PC-9 (cell line): Measurements from ENCODE around the gene LANCL1. TPM values are rescaled to one million over a fixed set of nuclear protein-coding genes. Genes with fewer than 3 reads are reported as not detected.

Experiments used
- Bru-seq: library from RNA; stranded (reverse); fragments of 400-500 nt; gene quantifications from one replicate; lab custom pipeline; 2021; lab: Mats Ljungman, UMichigan
- BruChase-seq, 2 experiments: library from RNA; stranded (reverse); fragments of 400-500 nt; gene quantifications; one replicate each; lab custom pipeline; 2021; lab: Mats Ljungman, UMichigan
- BruUV-seq: library from RNA; stranded (reverse); fragments of 400-500 nt; replicated peaks from 2 replicates; lab custom pipeline; 2021; lab: Mats Ljungman, UMichigan
- CTCF ChIA-PET: fragments of 300-600 bp; sonication (Branson Sonifier 250); formaldehyde crosslinking; loops from one replicate; lab custom pipeline; 2022; ENCODE audit warnings: antibody characterized with exemption; lab: Charles Lee
- POLR2A ChIA-PET: fragments of 300-600 bp; sonication (Branson Sonifier 250); formaldehyde crosslinking; loops from one replicate; lab custom pipeline; 2022; ENCODE audit warnings: antibody characterized with exemption; ENCODE audit not compliant: unreplicated experiment; lab: Charles Lee
- DNase-seq, 2 experiments: peaks; one replicate each; pipeline versions ENCODE4 v3.0.0 to v3.0.0-alpha.2; 2015 to 2022; ENCODE audit warnings: mixed read lengths in 1 of 2
- H2AFZ ChIP-seq: fragments of 200-600 bp; sonication (generic); 2 replicates; pipeline ENCODE4 v1.8.1; 2017; ENCODE audit warnings: antibody characterized with exemption
- H3F3A ChIP-seq: fragments of 200-600 bp; sonication (generic); 2 replicates; pipeline ENCODE4 v1.8.1; 2017; ENCODE audit warnings: antibody characterized with exemption, mild to moderate bottlenecking, low read depth; ENCODE audit not compliant: insufficient read depth
- H3K27ac ChIP-seq: fragments of 200-600 bp; sonication (generic); 2 replicates; pipeline ENCODE4 v1.6.1; 2016; ENCODE audit warnings: mixed run types
- H3K27me3 ChIP-seq: fragments of 200-600 bp; sonication (generic); 2 replicates; pipeline ENCODE4 v1.6.1; 2016; ENCODE audit warnings: low read depth, mixed run types; ENCODE audit not compliant: insufficient read depth
- H3K36me3 ChIP-seq: fragments of 200-600 bp; sonication (generic); 2 replicates; pipeline ENCODE4 v1.6.1; 2016; ENCODE audit warnings: low read depth, mixed run types
- H3K4me1 ChIP-seq: fragments of 200-600 bp; sonication (generic); replicated peaks from 2 replicates; pipeline ENCODE4 v1.6.1; 2016; ENCODE audit warnings: mixed run types; ENCODE audit not compliant: insufficient read depth
- H3K4me2 ChIP-seq: fragments of 200-600 bp; sonication (generic); 2 replicates; pipeline ENCODE4 v1.6.1; 2017; ENCODE audit warnings: mixed run types
- H3K4me3 ChIP-seq: fragments of 200-600 bp; sonication (generic); 2 replicates; pipeline ENCODE4 v1.6.1; 2016; ENCODE audit warnings: mixed run types
- H3K79me2 ChIP-seq: fragments of 200-600 bp; sonication (generic); 2 replicates; pipeline ENCODE4 v1.6.1; 2017; ENCODE audit warnings: low read depth, mixed run types
- H3K9me2 ChIP-seq: fragments of 200-600 bp; sonication (generic); 2 replicates; pipeline ENCODE4 v1.8.1; 2017; ENCODE audit warnings: mild to moderate bottlenecking; ENCODE audit not compliant: insufficient read depth
- H3K9me3 ChIP-seq: fragments of 200-600 bp; sonication (generic); 2 replicates; pipeline ENCODE4 v1.8.1; 2016; ENCODE audit warnings: low read depth; ENCODE audit not compliant: insufficient read depth
- H4K20me1 ChIP-seq: fragments of 200-600 bp; sonication (generic); 2 replicates; pipeline ENCODE4 v1.8.1; 2017; ENCODE audit not compliant: insufficient read depth
- CTCF ChIP-seq: fragments of 200-600 bp; sonication (generic); conservative IDR thresholded peaks from 2 replicates; pipeline ENCODE4 v1.6.1; 2017; ENCODE audit warnings: mixed run types, antibody characterized with exemption, mild to moderate bottlenecking, moderate library complexity
- EZH2 ChIP-seq: fragments of 200-600 bp; sonication (generic); IDR thresholded peaks from 2 replicates; pipeline ENCODE4 v1.8.0; 2017; ENCODE audit warnings: antibody characterized with exemption, low read depth
- intact Hi-C: fragments of 100-400 bp; cut with micrococcal nuclease; formaldehyde crosslinking; loops from one replicate; pipeline ENCODE4 v1.10.0; 2022; ENCODE audit not compliant: unreplicated experiment
- long read RNA-seq: library from polyadenylated mRNA; stranded (forward); transcript quantifications from one replicate; pipeline ENCODE4 v2.0.0, GENCODE V29; 2022
- total RNA-seq: library from RNA; stranded (reverse); gene quantifications from 2 replicates; pipeline ENCODE4 v1.2.3, GENCODE V29; 2021

The LANCL1 gene
- 33.4 and 33.7 TPM in 2 replicates for total RNA-seq
- Bru-seq, nascent RNA = percentile 61 among the genes with signal in this experiment
- percentile 64 among the genes with signal in this experiment for BruChase-seq, experiment 1, labeled RNA remaining after a 2-hour chase
- BruChase-seq, experiment 2, labeled RNA remaining after a 6-hour chase = percentile 66 among the genes with signal in this experiment
- long read RNA-seq, full-length matches to known transcripts = 40 of 48 reads
- long read RNA-seq, partial matches to known transcripts = 0 of 48 reads
- long read RNA-seq, other reads (novel, unspliced or antisense) = 8 of 48 reads

DNA sequence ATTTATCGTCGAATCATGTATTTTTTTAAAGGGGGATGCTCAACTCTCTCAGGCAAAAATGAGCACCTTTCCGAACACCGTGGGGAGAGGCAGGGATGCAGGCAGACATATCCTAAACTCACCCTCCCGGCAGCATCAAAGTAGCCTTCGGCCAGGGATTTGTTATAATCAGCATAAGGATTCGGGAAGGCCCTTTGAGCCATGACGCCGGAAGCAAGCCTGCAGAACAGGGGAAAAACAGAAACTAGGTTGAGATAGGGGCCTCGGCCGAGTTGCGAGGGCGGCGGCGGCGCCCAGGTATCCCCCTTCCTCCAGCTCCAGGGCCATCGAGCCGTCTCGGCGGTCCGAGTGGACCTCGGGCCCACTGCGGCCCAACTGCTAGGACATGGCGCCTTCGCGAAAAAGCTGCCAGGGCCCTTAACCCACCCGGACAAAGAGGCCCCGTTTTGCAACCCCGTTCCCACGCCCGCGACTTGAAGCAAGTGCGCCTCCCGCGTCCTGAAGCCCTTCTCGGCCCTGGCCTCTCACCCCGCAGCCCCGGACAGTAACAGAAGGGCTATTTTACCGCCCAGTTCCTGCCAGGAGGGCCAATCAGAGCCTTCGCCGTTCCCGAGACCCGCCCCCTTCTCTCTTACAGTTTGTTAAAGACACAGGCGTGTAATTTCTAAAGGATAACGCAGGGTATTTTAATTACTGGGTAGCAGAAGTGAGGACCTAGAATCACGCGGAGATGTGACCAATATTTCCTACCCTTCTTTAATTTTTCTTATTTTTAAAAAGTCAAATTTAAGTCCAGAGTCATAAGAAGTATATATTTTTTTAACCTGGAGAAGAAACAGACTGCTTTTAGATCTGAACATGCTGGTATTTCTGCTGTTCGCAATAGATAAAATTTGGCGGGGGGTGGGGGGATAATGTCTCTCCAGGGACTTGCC lies at the start of gene LANCL1:
LANCL1 (minus strand) TSS at position 566 of the 935 bp plus-strand sequence; CDS start at position 203, 363 bp downstream.
- intact Hi-C loops = no loop called here
- H3K79me2 ChIP-seq = 0 out of 2 replicates have a peak, but pooled peaks cover 11% of the 10 kb centered on the region
- ChIA-PET CTCF (no interaction called here), POLR2A (interaction anchor here (0.6 kb wide), 2 partner anchors 151 to 1147 kb away, joined by 10 to 11 read pairs; no protein-coding TSS in a partner anchor)
- no peaks in the 10 kb centered on the region for H3F3A ChIP-seq
- H4K20me1 ChIP-seq = no peaks in the 10 kb centered on the region
- no peaks in the 10 kb centered on the region for H3K9me2 ChIP-seq
- DNase-seq = peak; percentile 70 to 76
- no peaks in the 10 kb centered on the region for H3K27me3 ChIP-seq
- H2AFZ ChIP-seq = peak within 1 kb of the TSS; percentile 95
- H3K4me3 ChIP-seq = peak within 1 kb of the TSS; percentile 54
- H3K4me1 ChIP-seq = 0 out of 2 replicates have a peak, but pooled peaks cover 9% of the 10 kb centered on the region
- TF ChIP-seq EZH2 (no peak), CTCF (no peak)
- no peaks in the 10 kb centered on the region for H3K9me3 ChIP-seq
- TSS peak; percentile 60 for BruUV-seq
- H3K27ac ChIP-seq = no peak within 1 kb of the TSS
- H3K4me2 ChIP-seq = peak within 1 kb of the TSS; percentile 91
- no peaks in the 10 kb centered on the region for H3K36me3 ChIP-seq

DNA sequence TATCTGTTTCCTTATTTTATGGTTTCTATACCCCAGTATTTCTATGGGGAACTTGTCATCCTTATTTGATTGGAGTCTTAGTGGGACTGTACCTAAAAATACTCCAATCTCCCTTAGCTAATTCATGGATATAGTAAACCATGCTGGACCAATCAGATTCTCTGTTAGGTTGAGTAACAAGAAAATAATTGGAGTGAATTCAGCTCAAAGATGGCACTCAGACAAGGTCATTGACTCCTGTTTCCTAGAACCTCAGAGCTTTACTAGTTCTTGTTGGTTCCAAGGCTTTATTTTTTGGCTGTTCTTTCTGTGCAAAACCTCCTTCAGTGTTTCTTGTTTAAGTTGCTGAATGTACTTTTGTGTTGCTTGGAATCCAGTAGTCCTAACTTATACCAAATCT lies 48.0 kb upstream of the LANCL1 start:
- intact Hi-C loops = no loop called here
- H3K9me2 ChIP-seq = no peaks in the 10 kb centered on the region
- no peaks in the 10 kb centered on the region for H3F3A ChIP-seq
- H3K27ac ChIP-seq = no peak overlapping the region
- CTCF ChIA-PET = no interaction called here
- TF ChIP-seq CTCF (no peak), EZH2 (no peak)
- no peak overlapping the region for H3K4me3 ChIP-seq
- H3K4me2 ChIP-seq = no peak overlapping the region
- H3K79me2 ChIP-seq = no peaks in the 10 kb centered on the region
- no peaks in the 10 kb centered on the region for H4K20me1 ChIP-seq
- BruUV-seq = no TSS peak
- H2AFZ ChIP-seq = no peak overlapping the region
- H3K9me3 ChIP-seq = no peaks in the 10 kb centered on the region
- H3K36me3 ChIP-seq = no peaks in the 10 kb centered on the region
- H3K27me3 ChIP-seq = no peaks in the 10 kb centered on the region
- POLR2A ChIA-PET = no interaction called here
- no peaks in the 10 kb centered on the region for H3K4me1 ChIP-seq
- no peak for DNase-seq

- H3K9me2 ChIP-seq = no peaks in the 10 kb centered on the region
- TF ChIP-seq CTCF = no peak
- no peak overlapping the region for H3K4me3 ChIP-seq
- no peaks in the 10 kb centered on the region for H3K9me3 ChIP-seq
- CTCF ChIA-PET = no interaction called here
- H3K27ac ChIP-seq = no peak overlapping the region
- H3K4me1 ChIP-seq = no peaks in the 10 kb centered on the region
- no peaks in the 10 kb centered on the region for H3K27me3 ChIP-seq
- DNase-seq = no peak
- BruUV-seq = no TSS peak
- H3K4me2 ChIP-seq = no peak overlapping the region
- no peaks in the 10 kb centered on the region for H4K20me1 ChIP-seq
- H2AFZ ChIP-seq = no peak overlapping the region
- POLR2A ChIA-PET = no interaction called here
- no peaks in the 10 kb centered on the region for H3F3A ChIP-seq
- intact Hi-C loops = no loop called here
- H3K79me2 ChIP-seq = no peaks in the 10 kb centered on the region
- no peaks in the 10 kb centered on the region for H3K36me3 ChIP-seq
These were observed 47.2 kb upstream of the LANCL1 start for GRCh38 chr2:210523650-210524289.
